ENCODE results near the gene LDLRAD3. TPM values are rescaled to one million over a fixed set of nuclear protein-coding genes. Genes with fewer than 3 reads are reported as not detected.

LDLRAD3 gene
- polyA plus RNA-seq, 3 donors, result 7.3 to 14.1 (median 10.4) TPM

GRCh38 chr11:36093548-36093947 lies 149.7 kb downstream of the LDLRAD3 start:
- Histone ChIP-seq H3K27ac (ENCODE audit: low read depth in 1 of 2, low read length in 2 of 2) (no peak overlapping the region), H3K36me3 (replicated peaks in 1 of 2; ENCODE audit: control insufficient read depth in 1 of 2, insufficient read depth in 2 of 2, low read length in 2 of 2) (peaks cover 2 to 35% of the 10 kb centered on the region in 2 donors), H3K4me3 (replicated peaks in 1 of 3; ENCODE audit: low read depth in 2 of 3, low read length in 3 of 3) (no peak overlapping the region), H3K27me3 (ENCODE audit: control insufficient read depth in 2 of 2, insufficient read depth in 2 of 2, low read length in 2 of 2) (no peaks in the 10 kb centered on the region), H3K9ac (ENCODE audit: insufficient read depth, low read length, poor library complexity, severe bottlenecking) (no peak overlapping the region), H3K4me1 (ENCODE audit: control insufficient read depth in 1 of 2, insufficient read depth in 2 of 2, low read length in 2 of 2) (peaks cover 10 to 15% of the 10 kb centered on the region in 2 donors), H2AFZ (ENCODE audit: insufficient read depth, low read depth, low read length, poor library complexity, severe bottlenecking) (no peak overlapping the region), H3K79me2 (ENCODE audit: insufficient read depth, low read length) (no peaks in the 10 kb centered on the region), H3K4me2 (replicated peaks; ENCODE audit: extremely low read depth, low read length, poor library complexity, severe bottlenecking) (no peak overlapping the region), H4K20me1 (ENCODE audit: insufficient read depth, low read length) (no peaks in the 10 kb centered on the region), H3K9me3 (replicated peaks in 1 of 2; ENCODE audit: control insufficient read depth in 1 of 2, insufficient read depth in 1 of 2, low read length in 2 of 2) (peaks cover 0 to 7% of the 10 kb centered on the region in 2 donors)
- Mint-ChIP-seq H3K27ac (no peak overlapping the region), H3K27me3 (ENCODE audit: low read depth in 3 of 3) (peaks cover 0 to 4% (median 3%) of the 10 kb centered on the region in 3 donors), H3K9me3 (peaks cover 6 to 16% (median 7%) of the 10 kb centered on the region in 7 donors), H3K4me3 (no peak overlapping the region), H3K36me3 (peaks cover 40 to 48% of the 10 kb centered on the region in 2 donors), H3K4me1 (peaks cover 21% of the 10 kb centered on the region)
- no peak for DNase-seq
- WGBS (ENCODE audit: insufficient coverage), result 85% methylated on average over 3 of the region's 4 CpGs
- intact Hi-C loops (cut with micrococcal nuclease), result no loop called here
- no peak for TF ChIP-seq CTCF (IDR thresholded peaks at IDR 0.05)

GRCh38 chr11:36094164-36094563 lies 150.3 kb downstream of the LDLRAD3 start:
- H3K4me1 ChIP-seq (ENCODE audit: control insufficient read depth in 1 of 2, insufficient read depth in 2 of 2, low read length in 2 of 2), result peaks cover 10 to 15% of the 10 kb centered on the region in 2 donors
- no peaks in the 10 kb centered on the region for H4K20me1 ChIP-seq (ENCODE audit: insufficient read depth, low read length)
- no peak overlapping the region for H3K4me3 ChIP-seq (replicated peaks in 1 of 3; ENCODE audit: low read depth in 2 of 3, low read length in 3 of 3)
- peaks cover 0 to 4% (median 3%) of the 10 kb centered on the region in 3 donors for H3K27me3 Mint-ChIP-seq (ENCODE audit: low read depth in 3 of 3)
- peaks cover 5 to 42% of the 10 kb centered on the region in 2 donors for H3K36me3 ChIP-seq (replicated peaks in 1 of 2; ENCODE audit: control insufficient read depth in 1 of 2, insufficient read depth in 2 of 2, low read length in 2 of 2)
- no peak overlapping the region for H3K4me3 Mint-ChIP-seq
- no peak overlapping the region for H3K4me2 ChIP-seq (replicated peaks; ENCODE audit: extremely low read depth, low read length, poor library complexity, severe bottlenecking)
- no peak overlapping the region for H3K9ac ChIP-seq (ENCODE audit: insufficient read depth, low read length, poor library complexity, severe bottlenecking)
- WGBS (ENCODE audit: insufficient coverage), result 100% methylated on average over 1 of the region's 2 CpGs
- H3K9me3 ChIP-seq (replicated peaks in 1 of 2; ENCODE audit: control insufficient read depth in 1 of 2, insufficient read depth in 1 of 2, low read length in 2 of 2), result peaks cover 0 to 7% of the 10 kb centered on the region in 2 donors
- H3K4me1 Mint-ChIP-seq, result peaks cover 21% of the 10 kb centered on the region
- H3K9me3 Mint-ChIP-seq, result peaks cover 6 to 16% (median 7%) of the 10 kb centered on the region in 7 donors
- intact Hi-C loops (cut with micrococcal nuclease), result no loop called here
- no peak overlapping the region for H3K27ac Mint-ChIP-seq
- no peak for TF ChIP-seq CTCF (IDR thresholded peaks at IDR 0.05)
- no peaks in the 10 kb centered on the region for H3K27me3 ChIP-seq (ENCODE audit: control insufficient read depth in 2 of 2, insufficient read depth in 2 of 2, low read length in 2 of 2)
- no peak for DNase-seq
- no peak overlapping the region for H2AFZ ChIP-seq (ENCODE audit: insufficient read depth, low read depth, low read length, poor library complexity, severe bottlenecking)
- no peak overlapping the region for H3K27ac ChIP-seq (ENCODE audit: low read depth in 1 of 2, low read length in 2 of 2)
- H3K36me3 Mint-ChIP-seq, result peaks cover 43 to 49% of the 10 kb centered on the region in 2 donors
- H3K79me2 ChIP-seq (ENCODE audit: insufficient read depth, low read length), result no peaks in the 10 kb centered on the region
